Liver (tissue), 9 donors: Measurements from ENCODE around the gene KRT16. TPM values are rescaled to one million over a fixed set of nuclear protein-coding genes. Genes with fewer than 3 reads are reported as not detected.

ENCODE experiments used
- DNase-seq: peaks from one replicate; pipeline ENCODE4 v3.0.0-alpha.2; 2017; ENCODE audit warnings: low spot score
- H3K27ac ChIP-seq, 2 donors: one replicate each; pipeline ENCODE4 v1.7.0; 2013; ENCODE audit warnings: inconsistent platforms in 2 of 2, low read length in 2 of 2, control low read depth in 1 of 2, low read depth in 1 of 2, mild to moderate bottlenecking in 1 of 2
- H3K27me3 ChIP-seq, 4 donors: one replicate each; pipeline versions ENCODE4 v1.6.1 to v1.7.0; 2013; ENCODE audit warnings: low read length in 3 of 4, inconsistent platforms in 1 of 4, mild to moderate bottlenecking in 1 of 4, moderate library complexity in 1 of 4; ENCODE audit not compliant: control insufficient read depth in 4 of 4, insufficient read depth in 4 of 4
- H3K36me3 ChIP-seq, 4 donors: one replicate each; pipeline versions ENCODE4 v1.6.1 to v1.7.0; 2013; ENCODE audit warnings: low read length in 3 of 4, mild to moderate bottlenecking in 3 of 4, low read depth in 1 of 4, moderate library complexity in 1 of 4; ENCODE audit not compliant: control insufficient read depth in 4 of 4, insufficient read depth in 3 of 4
- H3K4me1 ChIP-seq, 4 donors: one replicate each; pipeline versions ENCODE4 v1.6.1 to v1.7.0; 2013; ENCODE audit warnings: low read length in 3 of 4, mild to moderate bottlenecking in 3 of 4, moderate library complexity in 1 of 4; ENCODE audit not compliant: control insufficient read depth in 4 of 4, insufficient read depth in 4 of 4
- H3K4me3 ChIP-seq, 3 donors: one replicate each; pipeline versions ENCODE4 v1.6.1 to v1.7.0; 2013; ENCODE audit warnings: low read length in 3 of 3, control low read depth in 1 of 3, low read depth in 1 of 3, mild to moderate bottlenecking in 1 of 3
- H3K9ac ChIP-seq, 2 donors: one replicate each; pipeline ENCODE4 v1.7.0; 2013; ENCODE audit warnings: low read length in 2 of 2, mild to moderate bottlenecking in 2 of 2, moderate library complexity in 2 of 2, control low read depth in 1 of 2, low read depth in 1 of 2
- H3K9me3 ChIP-seq, 4 donors: one replicate each; pipeline versions ENCODE4 v1.6.1 to v1.7.0; 2013; ENCODE audit warnings: low read length in 3 of 4; ENCODE audit not compliant: control insufficient read depth in 4 of 4
- EGR1 ChIP-seq, 2 donors: IDR thresholded peaks; 2 replicates each; pipeline ENCODE4 v1.6.1; 2016 to 2018; ENCODE audit warnings: antibody characterized with exemption in 2 of 2, low read depth in 2 of 2
- FOXA1 ChIP-seq: IDR thresholded peaks from 2 replicates; pipeline ENCODE4 v1.6.1; 2016; ENCODE audit warnings: antibody characterized with exemption
- FOXA2 ChIP-seq: IDR thresholded peaks from 2 replicates; pipeline ENCODE4 v1.6.1; 2016; ENCODE audit warnings: antibody characterized with exemption
- GABPA ChIP-seq, 2 donors: IDR thresholded peaks in 1 of 2; conservative IDR thresholded peaks in 1 of 2; 2 replicates each; pipeline ENCODE4 v1.6.1; 2016; ENCODE audit warnings: antibody characterized with exemption in 2 of 2, mild to moderate bottlenecking in 1 of 2, moderate library complexity in 1 of 2
- JUND ChIP-seq, 2 donors: IDR thresholded peaks; 2 replicates each; pipeline ENCODE4 v1.6.1; 2016; ENCODE audit warnings: antibody characterized with exemption in 2 of 2
- NR2F2 ChIP-seq: IDR thresholded peaks from 2 replicates; pipeline ENCODE4 v1.6.1; 2016; ENCODE audit warnings: antibody characterized with exemption
- RAD21 ChIP-seq, 2 donors: IDR thresholded peaks; 2 replicates each; pipeline ENCODE4 v1.6.1; 2016; ENCODE audit warnings: antibody characterized with exemption in 2 of 2, mild to moderate bottlenecking in 2 of 2
- RXRA ChIP-seq, 2 donors: IDR thresholded peaks; 2 replicates each; pipeline ENCODE4 v1.6.1; 2017 to 2018; ENCODE audit warnings: antibody characterized with exemption in 2 of 2, mild to moderate bottlenecking in 1 of 2
- SP1 ChIP-seq: IDR thresholded peaks from 2 replicates; pipeline ENCODE4 v1.6.1; 2018; ENCODE audit warnings: antibody characterized with exemption, mild to moderate bottlenecking
- TAF1 ChIP-seq: conservative IDR thresholded peaks from 2 replicates; pipeline ENCODE4 v1.6.1; 2016; ENCODE audit warnings: antibody characterized with exemption, mild to moderate bottlenecking
- YY1 ChIP-seq: IDR thresholded peaks from 2 replicates; pipeline ENCODE4 v1.6.1; 2016; ENCODE audit warnings: antibody characterized with exemption, mild to moderate bottlenecking
- WGBS: extraction: QIAGEN DNeasy Blood & Tissue Kit; methylation state at CpG from one replicate; pipeline ENCODE4 v1.1.7; 2013; 5-methylcytosine and 5-hydroxymethylcytosine counted together
- polyA plus RNA-seq, 2 donors: library from polyadenylated mRNA; stranded (reverse) in 1 of 2; unstranded in 1 of 2; fragments of 200-250 nt in 1 of 2; fragments of >200 nt in 1 of 2; fragmentation: Nextera tagmentation in 1 of 2; extraction: Ambion mirVana in 1 of 2; gene quantifications; one replicate each; pipeline versions ENCODE4 v1.2.1 to v1.2.3, GENCODE V29; 2013 to 2015
- total RNA-seq, 2 donors: library from RNA; depleted of rRNA; stranded (reverse); fragments of >200 nt; gene quantifications; one replicate each; pipeline ENCODE4 v1.2.3, GENCODE V29; 2014
- TF ChIP-seq, protein P1 (sequence below): IDR thresholded peaks from 2 replicates; pipeline ENCODE4 v1.6.1; 2016; ENCODE audit warnings: antibody characterized with exemption
- TF ChIP-seq, protein P2 (sequence below): IDR thresholded peaks from 2 replicates; pipeline ENCODE4 v1.6.1; 2016; ENCODE audit warnings: antibody characterized with exemption
- TF ChIP-seq, protein P3 (sequence below): IDR thresholded peaks from 2 replicates; pipeline ENCODE4 v1.6.1; 2016; ENCODE audit warnings: antibody characterized with exemption, mild to moderate bottlenecking
- donor health status: healthy.
- donor health status: healthy.
- donor health status: healthy.
- donor health status: healthy.
- donor health status: healthy.

Gene KRT16
- total and polyA plus RNA-seq, 4 donors: not detected

DNA sequence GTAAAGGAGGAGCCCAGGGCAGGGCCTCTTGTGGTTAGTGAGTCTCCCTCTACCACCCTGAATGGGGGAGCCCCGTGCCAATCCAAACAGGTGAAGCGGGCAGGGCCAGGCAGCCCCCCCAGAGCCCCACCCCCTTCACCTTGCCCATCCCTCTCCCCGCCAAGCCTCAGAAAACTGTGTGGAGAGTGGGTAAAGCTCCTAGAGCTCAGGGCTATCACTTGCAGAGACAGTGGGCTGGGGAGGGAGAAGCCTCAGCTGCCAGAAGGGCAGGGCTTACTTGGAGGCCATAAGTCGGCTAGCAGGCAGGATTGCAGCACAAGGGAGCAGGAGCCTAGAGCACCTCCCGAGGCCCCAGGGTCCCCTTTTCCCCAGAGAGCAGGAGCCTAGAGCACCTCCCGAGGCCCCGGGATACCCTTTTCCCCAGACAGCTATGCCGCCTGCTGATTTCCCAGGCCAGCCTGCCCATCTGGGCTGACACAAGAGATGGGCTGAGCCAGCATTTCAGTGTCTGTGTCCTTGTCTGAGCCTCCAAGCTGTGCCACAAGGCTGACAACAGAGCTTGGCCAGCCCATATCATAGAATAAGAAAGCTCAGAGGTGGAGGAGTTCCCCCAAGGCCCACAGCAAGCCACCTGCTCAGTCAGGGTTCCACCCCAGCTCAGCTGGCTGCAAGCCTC lies 19.1 kb downstream of the KRT16 start:
- H3K9me3 ChIP-seq: no peaks in the 10 kb centered on the region
- no peak overlapping the region for H3K4me3 ChIP-seq
- no peaks in the 10 kb centered on the region for H3K36me3 ChIP-seq
- peaks cover 0 to 3% (median 0%) of the 10 kb centered on the region in 4 donors for H3K27me3 ChIP-seq
- no peak overlapping the region for H3K27ac ChIP-seq
- DNase-seq: no peak
- no peak for TF ChIP-seq JUND (IDR thresholded peaks at IDR 0.05)
- no peak for TF ChIP-seq NR2F2
- no peak for TF ChIP-seq GABPA (IDR thresholded peaks at IDR 0.05 in 1 of 2, conservative IDR thresholded peaks at IDR 0.05 in 1 of 2)
- TF ChIP-seq, protein P1, sequence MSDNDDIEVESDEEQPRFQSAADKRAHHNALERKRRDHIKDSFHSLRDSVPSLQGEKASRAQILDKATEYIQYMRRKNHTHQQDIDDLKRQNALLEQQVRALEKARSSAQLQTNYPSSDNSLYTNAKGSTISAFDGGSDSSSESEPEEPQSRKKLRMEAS: no peak
- TF ChIP-seq EGR1 (IDR thresholded peaks at IDR 0.05; ENCODE audit: low read depth in 2 of 2): no peak
- TF ChIP-seq FOXA2: no peak
- TF ChIP-seq, protein P2, sequence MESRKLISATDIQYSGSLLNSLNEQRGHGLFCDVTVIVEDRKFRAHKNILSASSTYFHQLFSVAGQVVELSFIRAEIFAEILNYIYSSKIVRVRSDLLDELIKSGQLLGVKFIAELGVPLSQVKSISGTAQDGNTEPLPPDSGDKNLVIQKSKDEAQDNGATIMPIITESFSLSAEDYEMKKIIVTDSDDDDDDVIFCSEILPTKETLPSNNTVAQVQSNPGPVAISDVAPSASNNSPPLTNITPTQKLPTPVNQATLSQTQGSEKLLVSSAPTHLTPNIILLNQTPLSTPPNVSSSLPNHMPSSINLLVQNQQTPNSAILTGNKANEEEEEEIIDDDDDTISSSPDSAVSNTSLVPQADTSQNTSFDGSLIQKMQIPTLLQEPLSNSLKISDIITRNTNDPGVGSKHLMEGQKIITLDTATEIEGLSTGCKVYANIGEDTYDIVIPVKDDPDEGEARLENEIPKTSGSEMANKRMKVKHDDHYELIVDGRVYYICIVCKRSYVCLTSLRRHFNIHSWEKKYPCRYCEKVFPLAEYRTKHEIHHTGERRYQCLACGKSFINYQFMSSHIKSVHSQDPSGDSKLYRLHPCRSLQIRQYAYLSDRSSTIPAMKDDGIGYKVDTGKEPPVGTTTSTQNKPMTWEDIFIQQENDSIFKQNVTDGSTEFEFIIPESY: no peak
- TF ChIP-seq RXRA (IDR thresholded peaks at IDR 0.05): no peak
- TF ChIP-seq RAD21 (IDR thresholded peaks at IDR 0.05): no peak
- TF ChIP-seq, protein P3, sequence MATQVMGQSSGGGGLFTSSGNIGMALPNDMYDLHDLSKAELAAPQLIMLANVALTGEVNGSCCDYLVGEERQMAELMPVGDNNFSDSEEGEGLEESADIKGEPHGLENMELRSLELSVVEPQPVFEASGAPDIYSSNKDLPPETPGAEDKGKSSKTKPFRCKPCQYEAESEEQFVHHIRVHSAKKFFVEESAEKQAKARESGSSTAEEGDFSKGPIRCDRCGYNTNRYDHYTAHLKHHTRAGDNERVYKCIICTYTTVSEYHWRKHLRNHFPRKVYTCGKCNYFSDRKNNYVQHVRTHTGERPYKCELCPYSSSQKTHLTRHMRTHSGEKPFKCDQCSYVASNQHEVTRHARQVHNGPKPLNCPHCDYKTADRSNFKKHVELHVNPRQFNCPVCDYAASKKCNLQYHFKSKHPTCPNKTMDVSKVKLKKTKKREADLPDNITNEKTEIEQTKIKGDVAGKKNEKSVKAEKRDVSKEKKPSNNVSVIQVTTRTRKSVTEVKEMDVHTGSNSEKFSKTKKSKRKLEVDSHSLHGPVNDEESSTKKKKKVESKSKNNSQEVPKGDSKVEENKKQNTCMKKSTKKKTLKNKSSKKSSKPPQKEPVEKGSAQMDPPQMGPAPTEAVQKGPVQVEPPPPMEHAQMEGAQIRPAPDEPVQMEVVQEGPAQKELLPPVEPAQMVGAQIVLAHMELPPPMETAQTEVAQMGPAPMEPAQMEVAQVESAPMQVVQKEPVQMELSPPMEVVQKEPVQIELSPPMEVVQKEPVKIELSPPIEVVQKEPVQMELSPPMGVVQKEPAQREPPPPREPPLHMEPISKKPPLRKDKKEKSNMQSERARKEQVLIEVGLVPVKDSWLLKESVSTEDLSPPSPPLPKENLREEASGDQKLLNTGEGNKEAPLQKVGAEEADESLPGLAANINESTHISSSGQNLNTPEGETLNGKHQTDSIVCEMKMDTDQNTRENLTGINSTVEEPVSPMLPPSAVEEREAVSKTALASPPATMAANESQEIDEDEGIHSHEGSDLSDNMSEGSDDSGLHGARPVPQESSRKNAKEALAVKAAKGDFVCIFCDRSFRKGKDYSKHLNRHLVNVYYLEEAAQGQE: no peak
- no peak for TF ChIP-seq TAF1
- TF ChIP-seq FOXA1: no peak
- TF ChIP-seq SP1: no peak
- no peak for TF ChIP-seq YY1
- H3K9ac ChIP-seq: no peak overlapping the region
- H3K4me1 ChIP-seq: no peaks in the 10 kb centered on the region
- 79% methylated on average over 8 of the region's 8 CpGs for WGBS

DNA sequence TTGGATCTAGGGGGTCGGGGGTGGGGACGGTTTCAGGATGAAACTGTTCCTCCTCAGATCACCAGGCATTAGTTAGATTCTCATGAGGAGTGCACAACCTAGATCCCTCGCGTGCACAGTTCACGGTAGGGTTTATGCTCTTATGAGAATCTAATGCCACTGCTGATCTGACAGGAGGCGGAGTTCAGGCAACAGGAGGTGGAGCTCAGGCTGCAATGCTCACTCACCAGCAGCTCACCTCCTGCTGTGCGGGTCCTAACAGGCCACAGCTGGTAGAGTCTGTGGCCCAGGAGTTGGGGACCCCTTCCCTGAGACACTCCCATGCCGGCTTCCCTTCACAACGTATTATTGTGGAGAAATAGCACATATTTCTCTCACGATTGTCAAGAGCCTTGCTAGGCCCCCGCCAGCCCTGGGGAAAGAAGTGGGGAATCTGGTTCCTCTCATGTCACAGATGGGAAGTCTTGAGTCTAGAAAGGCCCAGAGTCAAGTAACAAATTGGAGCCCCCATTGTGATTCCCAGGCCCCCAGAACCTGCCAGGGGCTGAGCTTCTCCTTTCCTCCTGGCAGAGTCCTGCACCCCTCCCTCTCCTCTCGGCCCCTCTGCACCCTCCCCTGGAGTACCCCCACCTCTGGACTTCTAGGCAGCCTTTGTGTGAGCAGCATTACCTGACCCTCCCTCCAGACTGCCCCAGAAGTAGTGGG lies 19.8 kb downstream of the KRT16 start:
- Histone ChIP-seq H3K4me1 (no peaks in the 10 kb centered on the region), H3K9ac (no peak overlapping the region), H3K4me3 (no peak overlapping the region), H3K27ac (no peak overlapping the region), H3K27me3 (peaks cover 0 to 3% (median 0%) of the 10 kb centered on the region in 4 donors), H3K36me3 (no peaks in the 10 kb centered on the region), H3K9me3 (no peaks in the 10 kb centered on the region)
- TF ChIP-seq NR2F2: no peak
- no peak for DNase-seq
- 83% methylated on average over 12 of the region's 12 CpGs for WGBS
